ENCODE results near the gene ZNF185. TPM values are rescaled to one million over a fixed set of nuclear protein-coding genes. Genes with fewer than 3 reads are reported as not detected.

ZNF185 gene
- total RNA-seq, 6 experiments from 2014 or later = 1.1 to 2.4 (median 1.4) TPM

- H3K4me1 Mint-ChIP-seq (ENCODE audit: low read depth) = no peaks in the 10 kb centered on the region
- H3K9me3 Mint-ChIP-seq = no peaks in the 10 kb centered on the region; the same call in 1 of the 2 replicates
- peaks cover 33% of the 10 kb centered on the region for H3K27me3 Mint-ChIP-seq (ENCODE audit: insufficient read depth)
Observed at GRCh38 chrX:152886716-152887115, 11.2 kb upstream of the ZNF185 start.

GRCh38 chrX:152892499-152892898 is 5.4 kb upstream of the ZNF185 start:
- H3K36me3 Mint-ChIP-seq (ENCODE audit: low read depth) = no peaks in the 10 kb centered on the region
- no peak for TF ChIP-seq CTCF (IDR thresholded peaks at IDR 0.05)
- peaks cover 32% of the 10 kb centered on the region for H3K27me3 Mint-ChIP-seq (ENCODE audit: insufficient read depth)
- no peak overlapping the region for H3K27ac Mint-ChIP-seq
- H3K4me1 Mint-ChIP-seq (ENCODE audit: low read depth) = peaks cover 21% of the 10 kb centered on the region
- no peak for DNase-seq
- H3K9me3 Mint-ChIP-seq = no peaks in the 10 kb centered on the region; the same call in 1 of the 2 replicates
- no peak overlapping the region for H3K4me3 Mint-ChIP-seq

More at GRCh38 chrX:152886716-152887115, 11.2 kb upstream of the ZNF185 start:
- no peaks in the 10 kb centered on the region for H3K36me3 Mint-ChIP-seq (ENCODE audit: low read depth)
- no peak for TF ChIP-seq CTCF (IDR thresholded peaks at IDR 0.05)
- H3K4me3 Mint-ChIP-seq = no peak overlapping the region
- H3K27ac Mint-ChIP-seq = no peak overlapping the region
- no peak for DNase-seq

DNA sequence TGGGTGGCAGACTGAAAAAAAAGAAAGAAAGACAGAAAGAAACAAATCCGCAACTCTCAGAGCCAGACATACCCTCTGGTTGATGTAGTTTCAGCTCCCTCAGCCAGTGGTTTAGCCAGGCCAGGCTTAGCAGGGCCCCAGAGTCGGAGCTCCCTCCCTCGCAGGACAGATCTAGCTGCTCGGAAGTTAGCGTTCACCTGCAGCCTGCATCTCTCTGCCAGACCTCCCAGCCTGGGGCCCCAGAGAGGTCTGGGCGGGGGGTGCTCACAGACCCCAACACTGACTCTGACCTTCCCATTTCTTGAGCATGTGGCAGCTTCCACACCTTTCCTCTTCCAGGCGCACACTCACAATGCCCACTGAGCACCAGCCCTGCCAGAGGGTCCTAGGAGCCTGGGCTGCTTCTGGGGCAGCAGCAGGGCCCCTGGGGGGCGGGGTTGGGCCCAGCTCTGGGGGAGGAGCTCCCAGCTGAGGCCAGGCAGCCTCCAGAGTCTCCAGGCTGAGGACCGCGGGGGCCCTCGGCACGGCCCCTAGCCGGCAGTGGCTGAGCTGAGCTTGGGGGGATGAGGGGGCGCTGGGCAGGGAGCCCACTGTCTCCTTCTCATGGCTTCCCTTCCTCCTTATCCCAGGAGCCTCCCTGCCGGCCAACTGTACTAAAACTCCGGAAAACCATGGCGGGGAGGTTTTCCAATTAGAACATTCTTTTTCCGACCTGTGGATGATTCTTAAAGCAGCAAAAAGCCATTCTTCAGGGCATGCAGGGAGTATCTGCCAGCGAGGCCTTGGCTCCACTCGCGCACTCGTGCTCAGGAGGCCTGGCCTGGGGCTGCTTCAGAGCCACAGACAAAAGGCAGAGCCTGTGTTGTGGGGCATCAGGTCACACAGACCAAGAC is 4.6 kb upstream of the ZNF185 start:
- Mint-ChIP-seq H3K36me3 (ENCODE audit: low read depth) (no peaks in the 10 kb centered on the region), H3K4me3 (no peak overlapping the region), H3K4me1 (ENCODE audit: low read depth) (peaks cover 21% of the 10 kb centered on the region), H3K9me3 (no peaks in the 10 kb centered on the region; the same call in 1 of the 2 replicates), H3K27ac (no peak overlapping the region), H3K27me3 (ENCODE audit: insufficient read depth) (peaks cover 28% of the 10 kb centered on the region)
- no peak for TF ChIP-seq CTCF (IDR thresholded peaks at IDR 0.05)
- no peak for DNase-seq

- Mint-ChIP-seq H3K4me3 (no peak overlapping the region), H3K27me3 (ENCODE audit: insufficient read depth) (peaks cover 24% of the 10 kb centered on the region), H3K4me1 (ENCODE audit: low read depth) (peaks cover 21% of the 10 kb centered on the region), H3K27ac (no peak overlapping the region), H3K9me3 (no peaks in the 10 kb centered on the region), H3K36me3 (ENCODE audit: low read depth) (no peaks in the 10 kb centered on the region)
- TF ChIP-seq CTCF (IDR thresholded peaks at IDR 0.05) = no peak
- DNase-seq = no peak
Observed at GRCh38 chrX:152893980-152894610, 3.8 kb upstream of the ZNF185 start.

GRCh38 chrX:152895121-152895520 is 2.7 kb upstream of the ZNF185 start:
- DNase-seq = no peak
- Mint-ChIP-seq H3K9me3 (no peaks in the 10 kb centered on the region), H3K27ac (no peak overlapping the region), H3K4me3 (no peak overlapping the region), H3K27me3 (ENCODE audit: insufficient read depth) (peaks cover 21% of the 10 kb centered on the region), H3K4me1 (ENCODE audit: low read depth) (peaks cover 21% of the 10 kb centered on the region), H3K36me3 (ENCODE audit: low read depth) (no peaks in the 10 kb centered on the region)
- TF ChIP-seq CTCF (IDR thresholded peaks at IDR 0.05) = no peak
